HepG2 (cell line): ENCODE results near the gene ARHGAP29. TPM values are rescaled to one million over a fixed set of nuclear protein-coding genes. Genes with fewer than 3 reads are reported as not detected.

ENCODE experiments used
- ATAC-seq: fragments of 200-7000 bp; cut with Tn5 transposase; 3 replicates; pipeline ENCODE4 v1.9.1; 2020; ENCODE audit warnings: mild to moderate bottlenecking, moderate library complexity
- BruUV-seq: library from RNA; stranded (reverse); fragments of 400-500 nt; replicated peaks from 2 replicates; lab custom pipeline; 2021; lab: Mats Ljungman, UMichigan
- CTCF ChIA-PET: fragments of 300-600 bp; formaldehyde crosslinking; extraction: SDS; loops from one replicate; lab custom pipeline; 2021; ENCODE audit warnings: low total read pairs, inconsistent platforms, low intra/inter-chr PET ratio; lab: Yijun Ruan, JAX
- POLR2A ChIA-PET: fragments of 350-600 bp; sonication (Branson Sonifier 250); formaldehyde crosslinking; loops from one replicate; lab custom pipeline; 2020; ENCODE audit warnings: antibody characterized with exemption, inconsistent platforms; lab: Yijun Ruan, JAX
- DNase-seq: peaks from one replicate; pipeline ENCODE4 v3.0.0-alpha.2; 2015; ENCODE audit warnings: low spot score
- FAIRE-seq: peaks from 3 replicates; lab custom pipeline; 2011; peaks lifted over from hg19 to GRCh38; lab: Jason Lieb, UNC
- H2AFZ ChIP-seq: one replicate; pipeline ENCODE4 v1.6.1; 2011; ENCODE audit warnings: low read length, inconsistent platforms
- H3K27ac ChIP-seq: fragments of 300-600 bp; 3 replicates; pipeline ENCODE4 v1.8.0; 2011; ENCODE audit warnings: mixed run types, mild to moderate bottlenecking, mixed read lengths, low read length, inconsistent platforms; ENCODE audit not compliant: insufficient read depth; ENCODE audit errors: extremely low read length
- H3K27me3 ChIP-seq, 2 experiments: fragments of 200-600 bp in 1 of 2; 2 replicates in 1 of 2; 3 replicates in 1 of 2; pipeline versions ENCODE4 v1.6.0 to v1.8.0; 2011; ENCODE audit warnings: low read length in 2 of 2, mild to moderate bottlenecking in 2 of 2, moderate library complexity in 2 of 2, inconsistent platforms in 1 of 2; ENCODE audit not compliant: insufficient read depth in 2 of 2, control insufficient read depth in 1 of 2
- H3K36me3 ChIP-seq, 2 experiments: fragments of 200-600 bp in 1 of 2; replicated peaks in 1 of 2; 2 replicates in 1 of 2; 3 replicates in 1 of 2; pipeline versions ENCODE4 v1.5.1 to v1.8.0; 2011; ENCODE audit warnings: low read length in 2 of 2, inconsistent platforms in 1 of 2; ENCODE audit not compliant: insufficient read depth in 2 of 2, control insufficient read depth in 1 of 2
- H3K4me1 ChIP-seq: 2 replicates; pipeline ENCODE4 v1.5.1; 2012; ENCODE audit warnings: low read length, inconsistent platforms; ENCODE audit not compliant: insufficient read depth
- H3K4me2 ChIP-seq: 2 replicates; pipeline ENCODE4 v1.6.0; 2011; ENCODE audit warnings: low read depth, low read length, inconsistent platforms
- H3K4me3 ChIP-seq, 3 experiments: fragments of 200-600 bp in 1 of 3; sonication (generic), shearing (Covaris generic) in 1 of 3; replicated peaks in 1 of 3; 2 replicates each; pipeline ENCODE4 v1.5.1; 2011 to 2016; ENCODE audit warnings: low read length in 3 of 3, inconsistent platforms in 2 of 3, low read depth in 2 of 3, mild to moderate bottlenecking in 2 of 3, control low read depth in 1 of 3, mixed read lengths in 1 of 3; ENCODE audit not compliant: insufficient read depth in 1 of 3
- H3K79me2 ChIP-seq: one replicate; pipeline ENCODE4 v1.6.1; 2011; ENCODE audit warnings: low read length, inconsistent platforms; ENCODE audit not compliant: insufficient read depth
- H3K9ac ChIP-seq: 2 replicates; pipeline ENCODE4 v1.6.0; 2011; ENCODE audit warnings: mild to moderate bottlenecking, low read depth, low read length, inconsistent platforms; ENCODE audit not compliant: insufficient read depth
- H3K9me3 ChIP-seq: 2 replicates; pipeline ENCODE4 v1.5.1; 2012; ENCODE audit warnings: mild to moderate bottlenecking, low read length
- H4K20me1 ChIP-seq: 2 replicates; pipeline ENCODE4 v1.6.0; 2011; ENCODE audit warnings: inconsistent platforms, mild to moderate bottlenecking, low read length, moderate library complexity; ENCODE audit not compliant: insufficient read depth
- CEBPZ ChIP-seq: IDR thresholded peaks from 2 replicates; pipeline ENCODE4 v1.6.1; 2012; ENCODE audit warnings: low read length, improper control_type of control experiment
- CHD4 ChIP-seq: fragments of 200-600 bp; sonication (generic); IDR thresholded peaks from 2 replicates; pipeline ENCODE4 v1.7.0; 2017; ENCODE audit warnings: mild to moderate bottlenecking, low read length, borderline replicate concordance
- DMAP1 ChIP-seq: IDR thresholded peaks from 2 replicates; pipeline ENCODE4 v1.6.1; 2016
- E2F5 ChIP-seq: sonication (generic); formaldehyde crosslinking; conservative IDR thresholded peaks from 2 replicates; pipeline ENCODE4 v1.4.0; 2020; ENCODE audit warnings: missing genetic modification reagents
- GABPB1 ChIP-seq: IDR thresholded peaks from 2 replicates; pipeline ENCODE4 v1.6.1; 2016; ENCODE audit warnings: mild to moderate bottlenecking, missing genetic modification reagents, moderate library complexity, missing compliant biosample characterization
- GATA4 ChIP-seq: sonication (generic); IDR thresholded peaks from 2 replicates; pipeline ENCODE4 v1.6.1; 2016; ENCODE audit warnings: antibody characterized with exemption, low read depth, borderline replicate concordance
- HNRNPK ChIP-seq: fragments of 200-400 bp; formaldehyde crosslinking; IDR thresholded peaks from 2 replicates; pipeline ENCODE4 v1.6.1; 2018; ENCODE audit warnings: low read length, low read depth, moderate library complexity, mild to moderate bottlenecking; ENCODE audit not compliant: poor library complexity, severe bottlenecking
- HOXA9 ChIP-seq: sonication (generic); formaldehyde crosslinking; IDR thresholded peaks from 2 replicates; pipeline ENCODE4 v1.8.1; 2022; ENCODE audit warnings: missing genetic modification reagents, mild to moderate bottlenecking, moderate library complexity, borderline replicate concordance
- MBNL3 ChIP-seq: fragments of 250-450 bp; sonication (Bioruptor Pico); conservative IDR thresholded peaks from 2 replicates; pipeline ENCODE4 v1.8.0; 2022; ENCODE audit warnings: mild to moderate bottlenecking, inconsistent platforms
- MIER2 ChIP-seq: IDR thresholded peaks from 2 replicates; pipeline ENCODE4 v1.6.1; 2016; ENCODE audit warnings: missing biosample characterization, missing genetic modification reagents
- SAP130 ChIP-seq: IDR thresholded peaks from 2 replicates; pipeline ENCODE4 v1.6.1; 2016; ENCODE audit warnings: low read depth
- ZMYM4 ChIP-seq: sonication (generic); formaldehyde crosslinking; IDR thresholded peaks from 2 replicates; pipeline ENCODE4 v1.8.1; 2023; ENCODE audit warnings: mild to moderate bottlenecking, missing genetic modification reagents
- ZNF180 ChIP-seq: sonication (generic); formaldehyde crosslinking; IDR thresholded peaks from 2 replicates; pipeline ENCODE4 v1.4.0; 2020; ENCODE audit warnings: low read depth, missing genetic modification reagents, borderline replicate concordance
- ZNF570 ChIP-seq: sonication (generic); formaldehyde crosslinking; IDR thresholded peaks from 2 replicates; pipeline ENCODE4 v1.4.0; 2020; ENCODE audit warnings: mild to moderate bottlenecking, missing genetic modification reagents, borderline replicate concordance
- ZNF619 ChIP-seq: sonication (generic); formaldehyde crosslinking; IDR thresholded peaks from 2 replicates; pipeline ENCODE4 v1.4.0; 2020; ENCODE audit warnings: mild to moderate bottlenecking, missing genetic modification reagents
- ZNF839 ChIP-seq: sonication (generic); formaldehyde crosslinking; IDR thresholded peaks from 2 replicates; pipeline ENCODE4 v1.4.0; 2020; ENCODE audit warnings: missing genetic modification reagents, mild to moderate bottlenecking, borderline replicate concordance
- ZSCAN9 ChIP-seq: IDR thresholded peaks from 2 replicates; pipeline ENCODE4 v1.6.1; 2016; ENCODE audit warnings: borderline replicate concordance
- WGBS: methylation state at CpG from one replicate; pipeline ENCODE4 v1.1.6; 2017; ENCODE audit warnings: low lambda C conversion rate; 5-methylcytosine and 5-hydroxymethylcytosine counted together
- in situ Hi-C: cut with HindIII; loops from 2 replicates; pipeline ENCODE4 v1.10.0; 2017; ENCODE audit warnings: low pct_unique_long_range_greater_than_20kb; ENCODE audit not compliant: extremely low pct_ligation_motif_present
- intact Hi-C: fragments of 100-400 bp; cut with micrococcal nuclease; formaldehyde crosslinking; loops from one replicate; pipeline ENCODE4 v1.10.0; 2022; ENCODE audit not compliant: unreplicated experiment
- polyA plus RNA-seq, 8 experiments: library from polyadenylated mRNA; depleted of rRNA in 3 of 8; stranded (reverse) in 7 of 8; unstranded in 1 of 8; fragments of >200 nt; fragmentation: Illumina TruSeq in 4 of 8; extraction: Trizol in 4 of 8; gene quantifications; 2 replicates each; pipeline versions ENCODE4 v1.2.1 to v1.2.3, GENCODE V29; 2011 to 2016; ENCODE audit warnings: low read depth in 4 of 8, missing spikeins in 1 of 8, mixed read lengths in 1 of 8; ENCODE audit not compliant: insufficient read depth in 1 of 8
- total RNA-seq, 5 experiments: library from RNA; depleted of rRNA; stranded (reverse); fragments of >200 nt; fragmentation: Illumina TruSeq; extraction: Trizol; gene quantifications; 2 replicates each; pipeline ENCODE4 v1.2.3, GENCODE V29; 2016; ENCODE audit warnings: low read depth in 1 of 5
- TF ChIP-seq, protein P1 (sequence below): sonication (generic); formaldehyde crosslinking; IDR thresholded peaks from 2 replicates; pipeline ENCODE4 v1.4.0; 2020; ENCODE audit warnings: missing genetic modification reagents
- TF ChIP-seq, protein P2 (sequence below): fragments of 450-650 bp; IDR thresholded peaks from 2 replicates; pipeline ENCODE4 v1.6.1; 2016

The ARHGAP29 gene
- total and polyA plus RNA-seq, 2 of the 13 experiments (the other 11 are each of a cell fraction or from before 2014, with no cell fraction given): 12.8 to 18.3 TPM

GRCh38 chr1:94194079-94194865 is 43.1 kb downstream of the ARHGAP29 start:
- H3K9me3 ChIP-seq: no peaks in the 10 kb centered on the region
- H3K9ac ChIP-seq: no peak overlapping the region
- no peaks in the 10 kb centered on the region for H3K79me2 ChIP-seq
- WGBS: 100% methylated on average over 2 of the region's 2 CpGs
- ATAC-seq: no peak
- CTCF ChIA-PET: no interaction called here
- intact Hi-C loops (no loop called here), in situ Hi-C loops (no loop called here)
- DNase-seq: no peak
- no peak for TF ChIP-seq GABPB1 (CRISPR knock-in tag)
- TF ChIP-seq MIER2 (CRISPR knock-in tag): no peak
- TF ChIP-seq CHD4: no peak
- TF ChIP-seq DMAP1: no peak
- no peak for TF ChIP-seq HNRNPK
- TF ChIP-seq ZNF839 (CRISPR knock-in tag): no peak
- TF ChIP-seq E2F5: no peak
- no peak for TF ChIP-seq HOXA9 (CRISPR knock-in tag)
- no peak for TF ChIP-seq ZNF570 (CRISPR knock-in tag)
- no peak for TF ChIP-seq CEBPZ
- no peak for TF ChIP-seq SAP130 (CRISPR knock-in tag)
- TF ChIP-seq GATA4: no peak
- TF ChIP-seq, protein P1, sequence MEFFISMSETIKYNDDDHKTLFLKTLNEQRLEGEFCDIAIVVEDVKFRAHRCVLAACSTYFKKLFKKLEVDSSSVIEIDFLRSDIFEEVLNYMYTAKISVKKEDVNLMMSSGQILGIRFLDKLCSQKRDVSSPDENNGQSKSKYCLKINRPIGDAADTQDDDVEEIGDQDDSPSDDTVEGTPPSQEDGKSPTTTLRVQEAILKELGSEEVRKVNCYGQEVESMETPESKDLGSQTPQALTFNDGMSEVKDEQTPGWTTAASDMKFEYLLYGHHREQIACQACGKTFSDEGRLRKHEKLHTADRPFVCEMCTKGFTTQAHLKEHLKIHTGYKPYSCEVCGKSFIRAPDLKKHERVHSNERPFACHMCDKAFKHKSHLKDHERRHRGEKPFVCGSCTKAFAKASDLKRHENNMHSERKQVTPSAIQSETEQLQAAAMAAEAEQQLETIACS (CRISPR knock-in tag): no peak
- no peak for TF ChIP-seq MBNL3 (CRISPR knock-in tag)
- TF ChIP-seq ZSCAN9: no peak
- TF ChIP-seq ZNF619 (CRISPR knock-in tag): no peak
- TF ChIP-seq, protein P2, sequence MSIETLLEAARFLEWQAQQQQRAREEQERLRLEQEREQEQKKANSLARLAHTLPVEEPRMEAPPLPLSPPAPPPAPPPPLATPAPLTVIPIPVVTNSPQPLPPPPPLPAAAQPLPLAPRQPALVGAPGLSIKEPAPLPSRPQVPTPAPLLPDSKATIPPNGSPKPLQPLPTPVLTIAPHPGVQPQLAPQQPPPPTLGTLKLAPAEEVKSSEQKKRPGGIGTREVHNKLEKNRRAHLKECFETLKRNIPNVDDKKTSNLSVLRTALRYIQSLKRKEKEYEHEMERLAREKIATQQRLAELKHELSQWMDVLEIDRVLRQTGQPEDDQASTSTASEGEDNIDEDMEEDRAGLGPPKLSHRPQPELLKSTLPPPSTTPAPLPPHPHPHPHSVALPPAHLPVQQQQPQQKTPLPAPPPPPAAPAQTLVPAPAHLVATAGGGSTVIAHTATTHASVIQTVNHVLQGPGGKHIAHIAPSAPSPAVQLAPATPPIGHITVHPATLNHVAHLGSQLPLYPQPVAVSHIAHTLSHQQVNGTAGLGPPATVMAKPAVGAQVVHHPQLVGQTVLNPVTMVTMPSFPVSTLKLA: no peak
- no peak for TF ChIP-seq ZNF180 (CRISPR knock-in tag)
- no peak for TF ChIP-seq ZMYM4 (CRISPR knock-in tag)
- no peak overlapping the region for H2AFZ ChIP-seq
- no peaks in the 10 kb centered on the region for H4K20me1 ChIP-seq
- no peak overlapping the region for H3K27ac ChIP-seq
- H3K36me3 ChIP-seq: peaks cover 6 to 11% of the 10 kb centered on the region in 2 experiments; a peak in 4 of 5 replicates
- POLR2A ChIA-PET: no interaction called here
- no peaks in the 10 kb centered on the region for H3K4me1 ChIP-seq
- H3K4me2 ChIP-seq: no peak overlapping the region
- H3K4me3 ChIP-seq: no peak overlapping the region
- no peaks in the 10 kb centered on the region for H3K27me3 ChIP-seq
- no TSS peak for BruUV-seq
- no peak for FAIRE-seq
